Endothelial cell of umbilical vein (primary cell): ENCODE measurements around the gene ESF1. TPM values are rescaled to one million over a fixed set of nuclear protein-coding genes. Genes with fewer than 3 reads are reported as not detected.

ENCODE experiments used
- BruUV-seq: library from RNA; stranded (reverse); fragments of 400-500 nt; replicated peaks from 2 replicates; lab custom pipeline; 2021; lab: Mats Ljungman, UMichigan
- CTCF ChIA-PET: fragments of 300-600, 350-600 bp; sonication (Branson Sonifier 250); formaldehyde crosslinking; loops from one replicate; lab custom pipeline; 2021; ENCODE audit warnings: antibody characterized with exemption, inconsistent platforms; lab: Charles Lee
- POLR2A ChIA-PET: fragments of 300-600, 350-600 bp; sonication (Branson Sonifier 250); formaldehyde crosslinking; loops from one replicate; lab custom pipeline; 2021; ENCODE audit warnings: antibody characterized with exemption, inconsistent platforms; lab: Charles Lee
- DNase-seq: peaks from one replicate; pipeline ENCODE4 v3.0.0-alpha.2; 2011; ENCODE audit warnings: low read depth, low spot score
- FAIRE-seq: peaks from 2 replicates; lab custom pipeline; 2011; peaks lifted over from hg19 to GRCh38; lab: Jason Lieb, UNC
- H2AFZ ChIP-seq: 2 replicates; pipeline ENCODE4 v1.6.0; 2012; ENCODE audit warnings: low read depth, low read length, control low read depth, inconsistent platforms
- H3K27ac ChIP-seq: 2 replicates; pipeline ENCODE4 v1.5.1; 2011; ENCODE audit warnings: low read depth, mild to moderate bottlenecking, control low read depth, low read length, moderate library complexity; ENCODE audit not compliant: insufficient read depth
- H3K27me3 ChIP-seq, 2 experiments: 2 replicates each; pipeline versions ENCODE4 v1.6.0 to v1.6.1; 2011; ENCODE audit warnings: low read length in 2 of 2, mixed read lengths in 1 of 2; ENCODE audit not compliant: control insufficient read depth in 2 of 2, insufficient read depth in 2 of 2
- H3K36me3 ChIP-seq, 2 experiments: 2 replicates in 1 of 2; 3 replicates in 1 of 2; pipeline ENCODE4 v1.5.1; 2011; ENCODE audit warnings: low read length in 2 of 2, mild to moderate bottlenecking in 1 of 2, moderate library complexity in 1 of 2; ENCODE audit not compliant: control insufficient read depth in 2 of 2, insufficient read depth in 2 of 2; ENCODE audit errors: extremely low read depth in 1 of 2
- H3K4me1 ChIP-seq: 3 replicates; pipeline ENCODE4 v1.5.1; 2011; ENCODE audit warnings: mild to moderate bottlenecking, low read length; ENCODE audit not compliant: control insufficient read depth, insufficient read depth; ENCODE audit errors: extremely low read depth
- H3K4me2 ChIP-seq: 2 replicates; pipeline ENCODE4 v1.6.1; 2011; ENCODE audit warnings: low read length, control low read depth, mixed read lengths; ENCODE audit not compliant: insufficient read depth
- H3K4me3 ChIP-seq, 3 experiments: fragments of 200-600 bp in 1 of 3; sonication (generic), shearing (Covaris generic) in 1 of 3; replicated peaks in 1 of 3; 2 replicates each; pipeline ENCODE4 v1.5.1; 2011 to 2016; ENCODE audit warnings: control low read depth in 3 of 3, low read length in 3 of 3, mild to moderate bottlenecking in 2 of 3, inconsistent platforms in 1 of 3, low read depth in 1 of 3, moderate library complexity in 1 of 3; ENCODE audit not compliant: insufficient read depth in 1 of 3
- H3K79me2 ChIP-seq: 2 replicates; pipeline ENCODE4 v1.6.0; 2012; ENCODE audit warnings: low read length, inconsistent platforms; ENCODE audit not compliant: control insufficient read depth, insufficient read depth
- H3K9ac ChIP-seq: replicated peaks from 2 replicates; pipeline ENCODE3; 2011; ENCODE audit warnings: low read length, control low read depth; ENCODE audit not compliant: insufficient read depth; ENCODE audit errors: extremely low read depth
- H3K9me1 ChIP-seq: replicated peaks from 3 replicates; pipeline ENCODE4 v1.6.0; 2011; ENCODE audit warnings: mild to moderate bottlenecking, low read length; ENCODE audit not compliant: control insufficient read depth, insufficient read depth; ENCODE audit errors: extremely low read depth
- H3K9me3 ChIP-seq: replicated peaks from 2 replicates; pipeline ENCODE4 v1.5.1; 2012; ENCODE audit warnings: low read length, inconsistent platforms; ENCODE audit not compliant: control insufficient read depth, insufficient read depth
- H4K20me1 ChIP-seq: replicated peaks from 2 replicates; pipeline ENCODE3; 2011; ENCODE audit warnings: mild to moderate bottlenecking, low read length; ENCODE audit not compliant: control insufficient read depth, insufficient read depth; ENCODE audit errors: extremely low read depth
- EZH2 ChIP-seq: IDR thresholded peaks from 2 replicates; pipeline ENCODE4 v1.6.1; 2012; ENCODE audit warnings: borderline replicate concordance, low read depth, mild to moderate bottlenecking, moderate library complexity, low read length, inconsistent platforms; ENCODE audit not compliant: severe bottlenecking
- FOS ChIP-seq: IDR thresholded peaks from 2 replicates; pipeline ENCODE4 v1.6.1; 2011; ENCODE audit warnings: mild to moderate bottlenecking, low read length, moderate library complexity, borderline replicate concordance; ENCODE audit not compliant: insufficient read depth
- GATA2 ChIP-seq: IDR thresholded peaks from 2 replicates; pipeline ENCODE4 v1.7.0; 2011; ENCODE audit warnings: low read depth, mild to moderate bottlenecking, moderate library complexity, mixed read lengths, low read length; ENCODE audit not compliant: insufficient read length, insufficient read depth
- JUN ChIP-seq: IDR thresholded peaks from 2 replicates; pipeline ENCODE4 v1.6.1; 2011; ENCODE audit warnings: borderline replicate concordance, low read depth; ENCODE audit not compliant: insufficient read length, insufficient read depth
- MYC ChIP-seq: IDR thresholded peaks from one replicate; pipeline ENCODE4 v1.6.1; 2011; ENCODE audit warnings: mild to moderate bottlenecking, low read depth, low read length
- POLR2A ChIP-seq: IDR thresholded peaks from 2 replicates; pipeline ENCODE4 v1.6.1; 2012; ENCODE audit warnings: low read depth, mild to moderate bottlenecking, control low read depth, low read length
- POLR2AphosphoS5 ChIP-seq: IDR thresholded peaks from 2 replicates; pipeline ENCODE4 v1.6.1; 2012; ENCODE audit warnings: low read depth, mild to moderate bottlenecking, control low read depth, low read length, moderate library complexity; ENCODE audit not compliant: insufficient read depth
- dilution Hi-C: fragments of 300-500 bp; cut with MboI; formaldehyde crosslinking; loops from one replicate; pipeline ENCODE4 v1.15.0; 2019; ENCODE audit warnings: low sequenced_read_pairs; ENCODE audit not compliant: extremely low pct_ligation_motif_present
- intact Hi-C: fragments of 100-400 bp; cut with micrococcal nuclease; formaldehyde crosslinking; loops from one replicate; pipeline ENCODE4 v1.10.0; 2022
- polyA plus RNA-seq, 4 experiments: library from polyadenylated mRNA; depleted of rRNA in 3 of 4; stranded (reverse) in 3 of 4; unstranded in 1 of 4; fragments of >200 nt; gene quantifications; 2 replicates each; pipeline versions ENCODE4 v1.2.1 to v1.2.3, GENCODE V29; 2011 to 2012; ENCODE audit warnings: missing spikeins in 1 of 4
- total RNA-seq: library from RNA; stranded (reverse); gene quantifications from 2 replicates; pipeline ENCODE4 v1.2.3, GENCODE V29; 2021
- TF ChIP-seq, protein P1 (sequence below): IDR thresholded peaks from 2 replicates; pipeline ENCODE4 v1.6.1; 2011; ENCODE audit not compliant: insufficient read depth, insufficient read length
- TF ChIP-seq, protein P2 (sequence below), 2 donors: IDR thresholded peaks; 1 replicate in 1 of 2; 2 replicates in 1 of 2; pipeline ENCODE4 v1.5.1; 2011; ENCODE audit warnings: low read length in 2 of 2, mild to moderate bottlenecking in 2 of 2, moderate library complexity in 2 of 2, control low read depth in 1 of 2, inconsistent platforms in 1 of 2, low read depth in 1 of 2; ENCODE audit not compliant: insufficient read depth in 1 of 2; ENCODE audit errors: extremely low read depth in 1 of 2

The ESF1 gene
- total and polyA plus RNA-seq, 2 donors (not counting 3 experiments of a cell fraction or from before 2014, with no cell fraction given) = 0.72 to 15.5 TPM

GRCh38 chr20:13813910-13814309 is 29.2 kb upstream of the ESF1 start:
- Histone ChIP-seq H4K20me1 (no peaks in the 10 kb centered on the region), H3K36me3 (peaks cover 19 to 31% of the 10 kb centered on the region in 2 experiments), H3K27me3 (no peaks in the 10 kb centered on the region), H3K27ac (no peak overlapping the region), H3K4me3 (no peak overlapping the region), H3K9me1 (no peaks in the 10 kb centered on the region), H3K79me2 (no peaks in the 10 kb centered on the region), H3K9me3 (no peaks in the 10 kb centered on the region), H3K9ac (no peak overlapping the region), H3K4me2 (no peak overlapping the region), H2AFZ (no peak overlapping the region), H3K4me1 (peaks cover 8% of the 10 kb centered on the region)
- intact Hi-C loops (no loop called here), dilution Hi-C loops (no loop called here)
- ChIA-PET POLR2A (no interaction called here), CTCF (no interaction called here)
- no peak for TF ChIP-seq GATA2
- TF ChIP-seq, protein P1, sequence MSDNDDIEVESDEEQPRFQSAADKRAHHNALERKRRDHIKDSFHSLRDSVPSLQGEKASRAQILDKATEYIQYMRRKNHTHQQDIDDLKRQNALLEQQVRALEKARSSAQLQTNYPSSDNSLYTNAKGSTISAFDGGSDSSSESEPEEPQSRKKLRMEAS = no peak
- no peak for TF ChIP-seq EZH2
- TF ChIP-seq MYC = no peak
- no peak for TF ChIP-seq POLR2A
- no peak for TF ChIP-seq JUN
- TF ChIP-seq FOS = no peak
- no peak for TF ChIP-seq POLR2AphosphoS5
- TF ChIP-seq, protein P2, sequence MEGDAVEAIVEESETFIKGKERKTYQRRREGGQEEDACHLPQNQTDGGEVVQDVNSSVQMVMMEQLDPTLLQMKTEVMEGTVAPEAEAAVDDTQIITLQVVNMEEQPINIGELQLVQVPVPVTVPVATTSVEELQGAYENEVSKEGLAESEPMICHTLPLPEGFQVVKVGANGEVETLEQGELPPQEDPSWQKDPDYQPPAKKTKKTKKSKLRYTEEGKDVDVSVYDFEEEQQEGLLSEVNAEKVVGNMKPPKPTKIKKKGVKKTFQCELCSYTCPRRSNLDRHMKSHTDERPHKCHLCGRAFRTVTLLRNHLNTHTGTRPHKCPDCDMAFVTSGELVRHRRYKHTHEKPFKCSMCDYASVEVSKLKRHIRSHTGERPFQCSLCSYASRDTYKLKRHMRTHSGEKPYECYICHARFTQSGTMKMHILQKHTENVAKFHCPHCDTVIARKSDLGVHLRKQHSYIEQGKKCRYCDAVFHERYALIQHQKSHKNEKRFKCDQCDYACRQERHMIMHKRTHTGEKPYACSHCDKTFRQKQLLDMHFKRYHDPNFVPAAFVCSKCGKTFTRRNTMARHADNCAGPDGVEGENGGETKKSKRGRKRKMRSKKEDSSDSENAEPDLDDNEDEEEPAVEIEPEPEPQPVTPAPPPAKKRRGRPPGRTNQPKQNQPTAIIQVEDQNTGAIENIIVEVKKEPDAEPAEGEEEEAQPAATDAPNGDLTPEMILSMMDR (IDR thresholded peaks at IDR 0.05; ENCODE audit: extremely low read depth in 1 of 2, insufficient read depth in 1 of 2, low read depth in 1 of 2, low read length in 2 of 2) = no peak
- no TSS peak for BruUV-seq
- FAIRE-seq (no peak), DNase-seq (no peak)
